Mesodermal cell (in vitro differentiated cells): ENCODE measurements around the gene TH.
"Not testable (repeated sequence)": the region's sequence is repeated elsewhere in the genome, so short reads cannot be mapped to it uniquely, and the experiment has no call there.

ENCODE experiments used
- H3K27ac ChIP-seq: 2 replicates; pipeline ENCODE4 v1.7.0; 2013; ENCODE audit warnings: mild to moderate bottlenecking, low read depth, low read length, moderate library complexity; ENCODE audit not compliant: severe bottlenecking
- H3K36me3 ChIP-seq: 2 replicates; pipeline ENCODE4 v1.7.1; 2013; ENCODE audit warnings: mild to moderate bottlenecking, low read length, moderate library complexity; ENCODE audit not compliant: control insufficient read depth, insufficient read depth
- H3K4me1 ChIP-seq: one replicate; pipeline ENCODE4 v1.7.1; 2013; ENCODE audit warnings: mild to moderate bottlenecking, low read length; ENCODE audit not compliant: insufficient read depth, control insufficient read depth, poor library complexity, severe bottlenecking
- H3K4me3 ChIP-seq: 2 replicates; pipeline ENCODE4 v1.7.0; 2013; ENCODE audit warnings: low read length, control low read depth, mild to moderate bottlenecking; ENCODE audit not compliant: insufficient read depth, poor library complexity, severe bottlenecking; ENCODE audit errors: extremely low read depth
- H3K9me3 ChIP-seq: 2 replicates; pipeline ENCODE4 v1.7.1; 2013; ENCODE audit warnings: mild to moderate bottlenecking, low read length, moderate library complexity; ENCODE audit not compliant: control insufficient read depth
- WGBS, 2 experiments: methylation state at CpG; one replicate each; pipeline ENCODE4 v1.1.5; 2013; ENCODE audit warnings: missing lambda C conversion rate in 2 of 2; ENCODE audit not compliant: insufficient coverage in 2 of 2; 5-methylcytosine and 5-hydroxymethylcytosine counted together

Gene TH

GRCh38 chr11:2200957-2201519 is 29.4 kb upstream of the TH start:
- Histone ChIP-seq H3K27ac (no peak overlapping the region), H3K4me3 (no peak overlapping the region), H3K36me3 (no peaks in the 10 kb centered on the region), H3K4me1 (no peaks in the 10 kb centered on the region), H3K9me3 (no peaks in the 10 kb centered on the region)
- WGBS, 2 experiments = 80 to 97% methylated on average over 1 of the region's 1 CpG

- no peak overlapping the region for H3K4me3 ChIP-seq
- 84 to 90% methylated on average over 2 to 8 of the region's 11 CpGs for WGBS, 2 experiments
- no peaks in the 10 kb centered on the region for H3K4me1 ChIP-seq
- no peaks in the 10 kb centered on the region for H3K36me3 ChIP-seq
- H3K9me3 ChIP-seq = no peaks in the 10 kb centered on the region
- H3K27ac ChIP-seq = no peak overlapping the region
These were observed 28.9 kb upstream of the TH start for GRCh38 chr11:2200536-2200935.

- Histone ChIP-seq H3K4me3 (no peak overlapping the region), H3K36me3 (no peaks in the 10 kb centered on the region), H3K27ac (no peak overlapping the region), H3K4me1 (no peaks in the 10 kb centered on the region), H3K9me3 (no peaks in the 10 kb centered on the region)
- 92% methylated on average over 19 to 22 of the region's 22 CpGs for WGBS, 2 experiments
These were observed 28.1 kb upstream of the TH start for GRCh38 chr11:2199466-2200341.

GRCh38 chr11:2198621-2199365 is 27.2 kb upstream of the TH start:
- no peaks in the 10 kb centered on the region for H3K4me1 ChIP-seq
- no peaks in the 10 kb centered on the region for H3K36me3 ChIP-seq
- no peak overlapping the region for H3K4me3 ChIP-seq
- no peaks in the 10 kb centered on the region for H3K9me3 ChIP-seq
- WGBS, 2 experiments = 84 to 94% methylated on average over 19 to 21 of the region's 21 CpGs
- H3K27ac ChIP-seq = no peak overlapping the region

GRCh38 chr11:2197771-2198520 is 26.3 kb upstream of the TH start:
- WGBS, 2 experiments = 91 to 93% methylated on average over 23 to 27 of the region's 28 CpGs
- no peaks in the 10 kb centered on the region for H3K9me3 ChIP-seq
- H3K36me3 ChIP-seq = no peaks in the 10 kb centered on the region
- H3K4me1 ChIP-seq = no peaks in the 10 kb centered on the region
- no peak overlapping the region for H3K4me3 ChIP-seq
- no peak overlapping the region for H3K27ac ChIP-seq

- Histone ChIP-seq H3K36me3 (no peaks in the 10 kb centered on the region), H3K27ac (no peak overlapping the region), H3K9me3 (no peaks in the 10 kb centered on the region), H3K4me3 (no peak overlapping the region), H3K4me1 (no peaks in the 10 kb centered on the region)
- 50 to 52% methylated on average over 14 to 19 of the region's 23 CpGs for whole genome bisulfite sequencing, 2 experiments
These were observed 25.6 kb upstream of the TH start for GRCh38 chr11:2196970-2197770.

- Histone ChIP-seq H3K4me3 (no peak overlapping the region), H3K27ac (no peak overlapping the region), H3K36me3 (no peaks in the 10 kb centered on the region), H3K4me1 (no peaks in the 10 kb centered on the region), H3K9me3 (no peaks in the 10 kb centered on the region)
- 86 to 91% methylated on average over 3 to 7 of the region's 7 CpGs for WGBS, 2 experiments
These were observed 24.1 kb upstream of the TH start for GRCh38 chr11:2195756-2196088.

- Histone ChIP-seq H3K9me3 (no peaks in the 10 kb centered on the region), H3K4me1 (no peaks in the 10 kb centered on the region), H3K4me3 (no peak overlapping the region), H3K36me3 (no peaks in the 10 kb centered on the region), H3K27ac (no peak overlapping the region)
- 34 to 52% methylated on average over 17 to 20 of the region's 24 CpGs for WGBS, 2 experiments
These were observed 23.5 kb upstream of the TH start for GRCh38 chr11:2194877-2195755.

- WGBS, 2 experiments = 71 to 88% methylated on average over 7 to 12 of the region's 20 CpGs
- not testable (repeated sequence) for H3K36me3 ChIP-seq, H3K4me3 ChIP-seq, H3K9me3 ChIP-seq, H3K4me1 ChIP-seq, H3K27ac ChIP-seq
These were observed 22.4 kb upstream of the TH start for GRCh38 chr11:2193888-2194595.
